Retina (tissue), 1 donor: ENCODE measurements around the gene SFXN3.

ENCODE experiments used
- DNase-seq: peaks from one replicate; pipeline ENCODE4 v3.0.0-alpha.2; 2016

SFXN3 gene

DNA sequence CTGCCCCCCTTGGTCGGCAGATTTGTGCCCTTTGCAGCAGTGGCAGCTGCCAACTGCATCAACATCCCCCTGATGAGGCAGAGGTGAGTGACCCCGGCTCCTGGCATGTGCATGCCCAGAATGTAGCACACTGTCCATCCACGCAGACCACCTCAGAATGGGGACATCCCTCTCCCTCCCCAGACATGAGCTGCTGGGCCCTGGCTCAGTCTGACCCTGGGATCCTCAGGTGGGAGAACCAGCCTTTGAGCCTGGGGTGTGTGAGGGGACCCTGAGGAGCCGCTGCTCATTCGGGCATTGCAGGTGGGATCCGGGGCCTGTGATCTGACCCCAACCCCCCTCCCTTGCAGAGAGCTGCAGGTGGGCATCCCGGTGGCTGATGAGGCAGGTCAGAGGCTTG is 5.7 kb downstream of the SFXN3 start:
- DNase-seq = no peak

DNA sequence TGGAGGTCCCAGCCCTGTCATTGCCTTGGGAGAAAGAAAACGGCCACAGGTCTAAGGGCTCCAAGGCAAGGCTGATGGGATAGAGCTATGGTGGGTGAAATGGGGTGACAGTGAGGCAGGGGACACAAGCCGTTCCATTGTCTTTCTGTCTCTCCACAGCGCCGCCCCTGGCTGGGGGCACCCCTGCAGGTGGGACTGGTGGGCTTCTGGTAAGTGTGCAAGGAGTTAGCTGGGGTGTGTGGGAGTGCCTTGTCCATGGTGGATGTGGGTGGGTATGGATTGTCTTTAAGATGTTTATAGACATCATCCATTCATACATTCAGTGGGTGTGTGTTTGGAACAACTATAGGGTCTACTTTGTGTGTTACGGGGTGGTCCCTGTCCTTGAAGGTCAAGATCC is 7.5 kb downstream of the SFXN3 start:
- no peak for DNase-seq

DNA sequence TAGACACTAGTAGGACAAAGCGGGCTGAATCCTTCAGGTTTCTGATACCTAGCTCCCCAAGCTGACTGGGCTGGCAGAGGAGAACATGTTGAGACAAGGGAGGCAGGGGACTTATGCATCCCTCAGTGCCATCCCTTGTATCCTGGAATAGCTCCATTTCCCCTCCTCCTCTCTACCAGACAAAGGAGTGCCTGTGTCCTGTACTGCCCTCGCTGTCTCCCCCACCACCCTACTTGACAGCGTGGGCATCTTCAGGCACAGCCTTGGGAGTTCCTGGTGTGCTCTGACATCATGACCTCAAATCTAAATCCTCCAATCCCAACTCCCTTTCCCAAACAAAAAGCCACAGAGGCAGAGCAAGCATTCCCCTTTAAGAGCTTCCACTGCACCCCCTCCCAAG is 9.0 kb downstream of the SFXN3 start:
- no peak for DNase-seq

DNA sequence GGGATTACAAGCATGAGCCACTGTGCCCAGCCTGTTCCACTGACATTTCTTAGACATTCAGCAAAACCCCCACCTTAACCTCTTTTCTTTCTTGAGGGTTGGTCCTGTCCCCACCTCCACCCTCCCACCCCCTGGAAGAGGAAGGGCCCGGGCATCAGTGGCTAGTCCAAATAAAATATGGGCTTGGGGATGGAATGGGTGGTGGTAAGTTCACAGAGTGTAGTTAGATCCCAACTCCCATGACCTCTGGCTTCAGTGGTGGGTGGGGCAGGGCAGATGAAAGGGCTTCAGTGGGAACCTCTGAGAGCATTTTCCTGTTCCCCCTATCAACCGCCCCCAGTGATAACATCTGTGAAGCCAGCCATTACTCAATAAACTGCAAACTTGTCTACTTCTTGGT is 9.8 kb downstream of the SFXN3 start:
- DNase-seq = no peak

DNA sequence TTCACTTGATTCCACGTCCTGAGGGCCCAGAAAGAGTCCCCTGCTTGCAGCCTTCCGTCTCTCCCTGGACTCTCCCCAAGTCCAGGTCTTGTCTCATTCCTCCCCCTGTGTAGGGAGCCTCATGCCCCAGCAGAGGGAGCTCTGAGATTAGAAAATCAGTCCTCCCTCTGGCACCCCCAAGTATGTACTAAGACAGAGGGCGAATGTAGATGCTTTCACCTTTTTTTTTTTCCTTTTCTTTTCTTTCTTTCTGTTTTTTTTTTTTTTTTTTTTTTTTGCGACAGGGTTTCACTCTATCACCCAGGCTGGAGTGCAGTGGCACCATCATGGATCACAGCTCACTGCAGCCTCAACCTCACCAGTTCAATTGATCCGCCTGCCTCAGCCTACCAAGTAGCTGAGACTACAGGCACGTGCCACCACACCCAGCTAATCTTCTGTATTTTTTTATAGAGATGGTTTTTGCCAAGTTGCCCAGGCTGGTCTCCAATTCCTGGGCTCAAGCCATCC is 10.3 kb downstream of the SFXN3 start:
- peak; percentile 80 for DNase-seq

DNA sequence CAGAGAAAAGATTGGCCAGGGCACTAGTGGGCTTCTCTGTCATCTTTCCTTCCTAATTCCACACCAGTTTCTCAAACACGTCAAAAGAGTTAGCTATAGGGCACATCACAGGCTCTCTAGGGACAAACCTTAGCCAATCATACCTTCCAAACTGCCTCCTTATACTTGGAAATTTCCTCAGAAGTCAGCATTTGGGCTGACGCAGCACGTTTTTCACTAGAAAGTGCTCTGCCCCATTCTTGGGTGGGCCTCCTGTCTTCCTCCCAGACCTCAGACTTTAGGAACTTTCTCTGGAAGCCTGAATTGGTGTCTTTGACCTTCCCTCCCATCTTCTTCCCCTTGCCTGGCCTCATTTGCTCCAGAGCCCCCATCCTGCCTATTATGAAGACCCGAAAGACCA is 11.1 kb downstream of the SFXN3 start:
- no peak for DNase-seq

DNA sequence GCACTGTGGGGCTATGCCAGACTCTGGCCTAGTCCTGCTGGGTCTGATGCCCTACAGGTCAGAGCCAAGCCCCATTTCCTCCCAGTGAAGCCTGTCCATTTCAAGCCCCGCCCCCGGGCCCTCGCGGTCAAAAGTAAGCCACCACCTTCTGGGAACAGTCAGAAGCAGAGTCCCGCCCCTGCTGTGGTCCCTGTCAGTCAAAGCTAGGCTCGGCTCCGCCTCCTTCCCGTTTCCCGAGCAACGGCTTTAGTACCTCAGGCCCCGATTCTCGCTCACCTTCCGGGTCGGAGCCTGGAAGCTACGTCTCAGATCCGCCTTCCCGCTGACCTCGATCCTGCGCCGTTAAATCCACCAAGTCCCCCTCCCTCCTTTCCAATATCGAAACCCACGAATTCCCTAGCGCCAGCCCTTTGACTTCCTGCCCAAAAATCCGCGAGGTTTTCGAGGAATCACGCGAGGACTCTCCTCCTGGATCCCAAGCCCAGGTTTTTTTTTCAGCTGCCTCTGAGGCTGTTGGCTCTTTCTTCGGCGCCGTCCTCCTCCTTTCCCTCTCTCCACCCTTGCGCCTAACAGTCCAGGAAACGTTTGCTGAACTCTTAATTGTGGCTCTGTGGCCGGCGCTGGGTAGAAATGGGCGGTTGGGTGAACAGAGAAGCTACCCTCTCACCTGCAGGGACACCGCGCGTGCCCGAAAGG is 11.8 kb downstream of the SFXN3 start:
- DNase-seq = peak; percentile 94

DNA sequence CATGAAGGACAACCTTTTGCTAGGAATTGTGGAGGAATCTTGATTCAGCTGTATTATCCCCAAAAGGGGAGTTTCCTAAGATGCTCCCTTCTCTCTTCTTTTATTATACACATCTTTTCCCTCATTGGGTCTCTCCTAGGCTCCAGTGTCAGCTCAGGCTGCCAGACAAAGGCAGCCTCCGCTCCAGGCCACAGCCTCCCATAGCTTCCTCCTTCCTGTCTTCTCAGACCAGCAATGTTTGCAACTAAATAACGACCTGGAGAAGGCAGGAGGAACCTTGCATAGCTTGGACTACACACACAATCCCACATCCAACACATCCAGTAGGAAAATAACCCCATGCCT is 12.3 kb downstream of the SFXN3 start:
- no peak for DNase-seq

DNA sequence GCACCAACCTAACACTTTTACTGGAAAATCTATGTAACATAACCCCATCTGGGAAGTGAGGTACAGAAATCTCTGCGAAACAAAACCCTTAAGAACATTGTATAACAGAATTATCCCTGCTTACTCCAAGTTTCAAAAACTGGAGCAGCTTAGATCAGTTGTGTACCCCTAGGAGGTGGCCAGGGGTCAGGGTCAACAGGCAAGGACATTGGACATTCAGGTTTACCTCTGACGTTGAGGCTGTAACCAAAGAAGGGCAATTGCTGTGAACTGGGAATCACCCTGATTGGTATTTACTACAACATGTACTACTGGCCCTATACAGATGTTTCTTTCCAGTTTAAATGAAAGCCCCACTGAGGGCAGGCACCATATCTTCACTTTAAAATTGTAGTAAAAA is 13.1 kb downstream of the SFXN3 start:
- DNase-seq = no peak

DNA sequence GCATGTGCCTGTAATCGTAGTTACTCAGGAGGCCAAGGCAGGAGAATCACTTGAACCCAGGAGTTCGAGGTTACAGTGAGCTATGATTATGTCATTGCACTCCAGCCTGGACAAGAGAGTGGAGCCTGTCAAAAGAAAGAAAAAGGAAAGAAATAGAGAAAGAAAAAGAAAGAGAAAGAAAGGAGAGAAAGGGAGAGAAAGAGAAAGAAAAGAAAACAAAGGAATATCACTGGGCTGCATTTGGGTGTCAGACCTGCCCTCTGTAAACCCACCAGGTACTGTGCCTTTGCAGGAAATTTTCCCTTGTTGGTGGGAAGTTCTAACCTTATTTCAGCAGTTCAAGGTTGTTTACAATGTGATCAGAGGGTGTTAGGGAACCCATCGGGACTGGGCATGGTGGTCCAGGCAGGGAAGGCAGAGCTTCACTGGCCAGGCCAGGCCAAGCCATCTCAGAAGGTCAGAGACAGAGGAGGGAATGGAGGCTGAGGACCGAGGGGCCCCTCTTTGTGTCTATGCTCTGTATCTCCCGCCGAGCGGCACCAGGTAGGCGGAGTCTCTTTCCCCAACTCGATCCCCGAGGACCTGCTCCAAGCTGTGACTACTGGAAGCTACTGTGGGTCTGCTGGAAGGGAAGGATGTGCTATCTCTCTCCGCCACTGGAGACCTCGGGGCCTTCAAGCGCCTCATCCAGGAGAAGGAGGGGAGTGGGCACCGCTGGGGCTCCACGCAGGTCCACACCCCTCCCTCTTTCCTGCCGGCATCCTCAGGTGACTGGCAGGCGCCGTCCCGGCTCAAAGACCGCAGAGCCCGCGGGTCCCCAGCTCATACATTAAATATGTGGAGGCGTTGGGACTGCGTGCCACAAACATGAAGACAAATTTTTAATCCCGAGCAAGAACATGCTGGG is 15.6 kb downstream of the SFXN3 start:
- peak; percentile 58 for DNase-seq

DNA sequence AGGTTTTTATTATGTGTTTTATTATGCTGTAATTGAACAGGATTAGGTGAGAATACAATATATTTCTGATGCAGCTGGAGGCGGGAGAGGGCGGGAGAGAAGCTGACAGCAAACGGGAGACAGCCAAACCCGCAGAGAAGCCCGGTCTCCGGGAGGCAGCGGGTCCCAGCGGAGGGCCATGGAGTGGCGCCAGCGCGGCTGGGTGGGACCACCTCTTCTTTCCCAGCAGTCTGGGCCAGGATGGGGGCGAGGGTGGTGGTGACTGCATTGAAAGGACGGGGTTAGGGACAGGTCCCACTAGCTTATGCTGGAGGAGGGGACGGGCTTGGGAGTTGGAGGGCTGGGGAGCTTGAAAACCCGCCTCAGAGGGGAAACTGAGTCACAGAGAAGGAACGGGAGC is 16.2 kb downstream of the SFXN3 start:
- DNase-seq = peak; percentile 46

DNA sequence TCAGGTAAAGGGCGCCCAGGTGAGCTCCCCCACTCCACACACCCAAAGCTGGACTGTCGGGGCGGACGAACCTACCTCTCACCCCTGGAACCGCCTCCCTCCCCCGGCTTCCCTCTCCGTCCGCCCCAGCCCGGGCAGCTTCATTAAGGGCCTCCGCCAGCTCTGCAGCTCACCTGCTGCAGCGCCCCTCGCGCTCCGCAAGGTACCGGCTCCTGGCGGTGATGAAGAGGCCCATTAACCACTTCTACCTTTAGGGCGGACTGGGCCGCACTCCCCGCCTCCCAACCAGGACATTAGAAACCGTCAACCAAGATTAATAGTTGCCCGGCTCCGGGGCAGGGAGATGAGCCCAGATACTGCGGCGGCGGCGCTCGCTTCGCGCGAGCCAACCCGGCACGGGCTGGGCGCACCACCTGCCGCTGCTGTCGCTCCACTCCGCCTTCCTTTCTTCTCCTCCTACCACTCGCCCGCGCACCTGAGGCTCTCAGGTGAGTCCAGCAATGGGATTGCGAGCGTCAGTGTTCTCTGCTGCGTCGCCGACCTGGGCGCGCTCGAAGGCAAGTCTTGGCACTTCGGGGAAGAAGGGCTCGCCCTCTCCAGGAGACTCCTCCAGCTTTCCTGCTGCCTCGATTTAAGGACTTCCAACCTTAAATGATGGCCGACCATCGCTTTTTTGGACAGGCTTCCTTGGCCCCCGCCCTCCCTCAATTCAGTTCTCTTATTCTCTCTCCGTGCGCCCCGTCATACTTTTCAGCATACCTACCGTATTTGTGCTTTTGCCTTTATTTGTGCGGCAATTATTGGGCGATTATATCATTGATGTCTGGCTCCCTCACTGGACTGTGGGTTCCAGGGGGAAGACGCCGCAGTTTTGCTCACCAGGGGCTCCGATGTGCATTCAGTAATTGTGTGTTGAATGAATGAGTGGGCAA is 17.2 kb downstream of the SFXN3 start:
- DNase-seq = peak; percentile 47

DNA sequence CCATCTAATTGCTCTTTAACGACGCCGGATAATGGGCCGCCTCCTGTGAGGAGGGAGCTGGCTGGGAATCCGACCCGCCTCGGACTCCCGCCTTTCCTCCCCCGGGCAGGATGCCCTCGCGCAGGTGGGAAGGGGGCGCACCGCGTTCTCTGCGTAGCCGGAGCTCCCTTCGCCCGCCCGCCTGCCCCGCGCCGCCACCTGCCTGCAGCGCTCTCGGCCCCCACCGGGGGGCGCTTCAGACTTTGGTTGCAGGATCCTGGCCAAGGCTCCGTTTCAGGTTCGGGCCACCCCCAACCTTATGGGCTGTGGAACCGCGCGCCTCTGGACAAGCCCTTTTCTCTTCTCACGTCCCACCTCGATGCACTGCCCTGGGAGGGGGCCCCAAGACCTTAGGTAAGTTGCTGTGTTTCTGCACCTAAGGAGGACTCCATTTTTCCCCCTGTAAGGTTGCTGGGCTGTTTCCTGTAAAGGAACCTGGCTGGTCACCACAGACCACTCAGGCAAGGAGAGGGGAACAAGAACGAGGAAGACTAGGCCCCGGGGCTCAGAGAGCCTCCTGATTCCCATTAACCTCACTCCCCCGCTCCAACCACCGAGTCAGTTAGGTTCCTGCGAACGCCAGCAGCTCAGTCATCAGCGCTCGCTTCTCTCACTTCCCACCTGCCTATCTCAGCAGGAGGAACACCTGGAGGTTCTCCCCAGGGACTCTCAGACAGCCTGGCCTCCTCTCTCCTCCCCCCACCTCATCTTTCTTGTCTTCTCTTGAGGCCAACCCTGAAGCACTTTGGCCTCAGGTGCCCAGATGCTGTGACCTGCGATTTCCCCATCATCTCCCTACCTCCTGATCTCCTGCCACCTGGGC is 19.4 kb downstream of the SFXN3 start:
- peak; percentile 79 for DNase-seq

DNA sequence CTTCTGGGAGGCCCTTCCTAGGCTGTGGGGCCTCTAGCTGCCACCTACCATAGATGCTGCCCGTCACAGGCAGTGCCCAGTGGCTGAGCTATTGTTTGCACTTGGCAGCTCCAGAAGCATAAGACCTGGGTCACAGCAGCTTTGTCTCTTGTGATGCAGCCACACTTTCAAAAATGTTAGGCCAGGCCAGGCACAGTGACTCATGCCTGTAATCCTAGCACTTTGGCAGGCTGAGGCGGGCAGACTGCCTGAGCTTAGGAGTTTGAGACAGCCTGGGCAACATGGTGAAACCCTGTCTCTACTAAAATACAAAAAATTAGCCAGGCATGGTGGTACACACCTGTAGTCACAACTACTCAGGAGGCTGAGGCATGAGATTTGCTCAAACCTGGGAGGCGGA is 21.3 kb downstream of the SFXN3 start:
- DNase-seq = no peak

DNA sequence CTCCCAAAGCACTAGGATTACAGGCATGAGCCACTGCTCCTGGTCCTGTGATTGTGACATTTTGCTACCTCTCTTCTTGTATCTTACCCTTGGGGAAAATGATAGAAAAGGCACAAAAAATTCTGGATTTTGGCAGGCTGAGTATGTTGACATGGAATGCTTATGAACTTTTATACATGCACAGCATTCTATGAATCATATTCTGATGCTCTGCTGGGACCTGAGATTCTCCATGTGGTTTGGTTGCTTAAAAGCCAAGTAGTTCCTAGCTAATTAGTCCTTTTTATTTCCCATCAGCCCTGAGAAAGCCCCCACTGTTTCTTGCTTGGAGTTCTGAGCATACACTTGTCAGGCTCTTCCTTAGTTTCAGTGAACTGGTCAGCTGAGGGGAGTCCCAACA is 22.5 kb downstream of the SFXN3 start:
- DNase-seq = no peak

DNA sequence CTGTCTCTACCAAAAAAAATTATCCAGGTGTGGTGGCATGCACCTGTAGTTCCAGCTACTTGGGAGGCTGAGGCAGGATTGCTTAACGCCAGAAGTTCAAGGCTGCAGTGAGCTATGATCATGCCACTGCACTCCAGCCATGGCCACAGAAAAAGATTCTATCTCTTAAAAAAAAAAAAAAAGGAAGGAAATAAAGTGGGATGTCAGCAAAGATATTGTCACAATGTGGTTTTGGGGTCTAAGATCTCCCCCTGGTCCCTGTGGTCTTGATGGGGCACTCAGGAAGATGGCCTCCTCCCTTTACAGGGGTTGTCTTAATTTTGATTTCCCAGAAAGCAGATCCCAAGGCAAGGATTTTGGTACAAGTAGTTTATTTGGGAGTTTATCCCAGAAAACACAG is 23.3 kb downstream of the SFXN3 start:
- DNase-seq = no peak

DNA sequence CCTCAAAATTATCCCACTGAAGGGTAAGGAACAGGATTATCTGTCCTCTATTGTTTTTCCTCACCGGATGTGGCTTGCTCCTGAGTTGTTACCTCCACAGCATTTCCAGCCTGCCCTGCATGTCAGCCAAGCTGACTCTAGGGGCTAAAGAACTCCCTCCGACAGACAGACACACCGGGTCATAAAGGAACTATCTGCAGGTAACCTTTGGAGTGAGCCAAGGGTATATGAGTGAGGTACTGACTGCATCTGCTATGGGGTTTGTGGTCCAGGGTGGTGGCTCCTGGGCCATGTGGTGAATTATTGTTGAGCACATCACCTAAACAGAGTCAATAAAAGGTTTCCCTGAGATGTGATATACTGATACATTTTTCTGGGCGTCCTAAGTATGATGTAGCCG is 23.8 kb downstream of the SFXN3 start:
- DNase-seq = no peak

DNA sequence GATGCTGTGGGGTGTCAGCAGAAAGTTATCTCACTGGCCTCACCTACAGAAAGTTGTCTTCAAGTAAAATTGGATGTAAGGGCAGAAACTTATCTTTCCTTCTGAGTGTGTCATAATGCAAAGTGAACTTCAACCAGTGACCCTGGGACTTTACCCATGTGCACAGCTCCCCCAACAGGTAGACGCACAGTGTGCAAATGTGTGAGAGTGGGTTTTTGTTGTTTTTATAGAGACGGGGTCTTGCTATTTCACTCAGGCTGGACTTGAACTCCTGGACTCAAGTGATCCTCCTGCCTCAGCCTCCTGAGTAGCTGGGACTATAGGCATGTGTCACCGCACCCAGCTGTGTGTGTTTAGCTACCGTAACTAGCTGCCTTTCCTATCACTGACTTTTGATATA is 24.4 kb downstream of the SFXN3 start:
- no peak for DNase-seq

DNA sequence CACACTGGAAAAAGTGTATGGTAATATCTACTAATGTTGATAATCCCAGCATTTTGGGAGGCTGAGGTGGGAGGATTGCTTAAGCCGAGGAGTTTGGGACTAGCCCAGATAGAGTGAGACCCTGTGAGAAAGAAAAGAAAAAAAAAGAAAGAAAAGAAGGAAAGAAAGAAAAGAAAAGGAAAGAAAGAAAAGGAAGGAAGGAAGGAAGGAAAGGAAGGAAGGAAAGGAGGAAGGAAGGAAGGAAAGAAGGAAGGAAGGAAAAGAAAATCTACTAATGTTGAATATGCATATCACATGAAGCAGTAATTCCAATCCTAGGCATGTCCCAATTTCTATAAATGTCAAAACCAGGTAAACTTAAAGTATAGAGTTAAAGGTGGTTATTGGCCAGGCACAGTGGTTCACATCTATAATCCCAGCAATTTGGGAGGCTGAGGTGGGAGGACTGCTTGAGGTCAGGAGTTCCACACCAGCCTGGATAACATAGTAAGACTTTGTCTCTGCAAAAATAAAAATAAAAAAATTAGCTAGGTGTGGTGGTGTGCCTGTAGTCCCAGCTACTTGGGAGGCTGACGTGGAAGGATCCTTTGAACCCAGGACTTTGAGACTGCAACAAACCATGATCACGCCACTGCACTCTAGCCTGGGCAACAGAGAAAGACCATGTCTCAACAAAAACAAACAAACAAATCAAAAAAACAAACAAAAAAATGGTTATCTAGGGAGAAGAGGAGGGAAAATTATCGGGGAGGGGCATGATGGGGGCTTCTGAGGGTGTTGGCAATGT is 25.5 kb downstream of the SFXN3 start:
- no peak for DNase-seq

DNA sequence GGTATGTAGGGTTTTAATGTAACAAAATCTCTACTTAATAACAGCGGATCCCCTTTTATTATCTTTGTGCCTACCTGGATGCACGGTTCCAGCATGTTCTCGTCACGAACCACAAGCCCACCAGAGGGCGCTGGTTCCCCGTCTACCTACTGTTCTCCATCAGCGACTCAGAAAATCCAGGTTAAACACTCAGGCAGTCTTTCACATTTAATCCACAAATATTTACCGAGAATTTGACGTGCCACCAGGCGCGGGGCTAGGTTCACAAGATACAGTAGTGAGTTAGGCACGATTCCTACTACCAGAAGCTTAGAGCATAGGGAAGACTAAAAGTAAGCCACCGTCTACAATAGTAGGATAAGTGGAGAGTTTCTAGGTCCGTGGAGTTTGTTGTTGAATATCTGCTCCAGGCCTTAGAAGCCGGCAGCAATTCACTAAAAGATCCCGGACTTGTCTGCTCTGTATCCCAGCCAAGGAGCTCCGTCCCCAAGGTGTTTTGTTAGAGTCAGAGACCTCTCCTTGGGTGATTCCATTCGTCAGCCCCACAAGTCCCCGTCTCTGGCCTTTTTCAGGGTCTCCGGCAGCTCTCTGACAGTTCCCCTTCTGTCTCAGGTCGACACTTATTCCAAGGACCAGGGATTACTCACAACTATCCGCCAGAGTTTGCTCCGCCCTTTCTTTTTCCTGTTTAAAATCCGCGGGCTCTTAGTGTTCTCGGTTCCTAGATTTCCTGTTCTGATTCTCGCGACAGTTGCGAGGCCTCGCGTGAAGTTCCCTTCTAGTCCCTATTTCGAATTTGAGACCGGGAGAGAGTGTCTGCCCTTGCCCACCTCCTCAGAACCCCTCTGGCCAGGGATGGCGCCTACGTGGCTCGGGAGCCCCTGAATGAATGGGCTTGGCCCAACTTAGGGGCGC is 29.3 kb downstream of the SFXN3 start:
- peak; percentile 99 for DNase-seq
